Testis (tissue), 2 donors: ENCODE results near the gene LNP1.

ENCODE experiments used
- POLR2A ChIP-seq: fragments of 450-650 bp; IDR thresholded peaks from one replicate; pipeline ENCODE4 v1.6.1; 2017; ENCODE audit warnings: antibody characterized with exemption, mild to moderate bottlenecking, moderate library complexity
- TF ChIP-seq, protein P1 (sequence below), 3 experiments: fragments of 450-650 bp in 2 of 3; fragments of 200-600 bp in 1 of 3; sonication (generic) in 1 of 3; IDR thresholded peaks; one replicate each; pipeline ENCODE4 v1.5.1; 2016 to 2019; ENCODE audit warnings: antibody characterized with exemption in 3 of 3, mild to moderate bottlenecking in 2 of 3, moderate library complexity in 1 of 3

DNA sequence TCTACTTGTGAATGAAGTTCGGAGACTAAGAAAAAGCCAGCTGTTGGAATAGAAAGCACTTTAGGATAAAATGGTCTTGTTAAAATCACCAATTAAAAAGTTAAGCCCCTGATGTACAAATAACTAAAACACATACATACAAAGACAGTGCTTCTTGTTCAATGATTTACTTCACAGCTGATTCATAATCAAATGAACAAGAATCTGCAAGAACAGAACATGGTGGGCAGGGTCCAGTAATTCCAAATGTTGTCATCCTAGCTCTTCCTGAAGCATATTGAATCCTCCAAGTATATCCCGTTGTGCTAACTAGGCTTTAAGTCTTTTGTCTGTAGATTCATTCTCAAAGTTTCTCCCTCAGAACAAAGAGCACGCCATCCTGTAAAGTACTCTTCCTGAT lies 42.3 kb upstream of the LNP1 start:
- TF ChIP-seq, protein P1, sequence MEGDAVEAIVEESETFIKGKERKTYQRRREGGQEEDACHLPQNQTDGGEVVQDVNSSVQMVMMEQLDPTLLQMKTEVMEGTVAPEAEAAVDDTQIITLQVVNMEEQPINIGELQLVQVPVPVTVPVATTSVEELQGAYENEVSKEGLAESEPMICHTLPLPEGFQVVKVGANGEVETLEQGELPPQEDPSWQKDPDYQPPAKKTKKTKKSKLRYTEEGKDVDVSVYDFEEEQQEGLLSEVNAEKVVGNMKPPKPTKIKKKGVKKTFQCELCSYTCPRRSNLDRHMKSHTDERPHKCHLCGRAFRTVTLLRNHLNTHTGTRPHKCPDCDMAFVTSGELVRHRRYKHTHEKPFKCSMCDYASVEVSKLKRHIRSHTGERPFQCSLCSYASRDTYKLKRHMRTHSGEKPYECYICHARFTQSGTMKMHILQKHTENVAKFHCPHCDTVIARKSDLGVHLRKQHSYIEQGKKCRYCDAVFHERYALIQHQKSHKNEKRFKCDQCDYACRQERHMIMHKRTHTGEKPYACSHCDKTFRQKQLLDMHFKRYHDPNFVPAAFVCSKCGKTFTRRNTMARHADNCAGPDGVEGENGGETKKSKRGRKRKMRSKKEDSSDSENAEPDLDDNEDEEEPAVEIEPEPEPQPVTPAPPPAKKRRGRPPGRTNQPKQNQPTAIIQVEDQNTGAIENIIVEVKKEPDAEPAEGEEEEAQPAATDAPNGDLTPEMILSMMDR (IDR thresholded peaks at IDR 0.05), result no peak
- TF ChIP-seq POLR2A, result no peak
